ENCODE data around the gene SLC39A1. TPM values are rescaled to one million over a fixed set of nuclear protein-coding genes. Genes with fewer than 3 reads are reported as not detected.

SLC39A1 gene
- total and polyA plus RNA-seq, 2 of the 4 experiments (the other 2 are of a cell fraction) = 89.1 to 97.7 TPM

GRCh38 chr1:153973525-153973924, 10.2 kb upstream of the SLC39A1 start:
- H3K56ac ChIP-seq (ENCODE audit: extremely low read depth, insufficient read depth, low read length) = no peak overlapping the region
- H2BK15ac ChIP-seq (ENCODE audit: low read depth, low read length) = no peak overlapping the region
- no peak overlapping the region for H3K9ac ChIP-seq (ENCODE audit: low read depth, low read length)
- no peak for TF ChIP-seq RCOR1 (IDR thresholded peaks at IDR 0.05; ENCODE audit: insufficient replicate concordance, low read length)
- TF ChIP-seq CEBPB (IDR thresholded peaks at IDR 0.05; ENCODE audit: low read depth, low read length) = no peak
- no peak for TF ChIP-seq CTCF (conservative IDR thresholded peaks at IDR 0.05; ENCODE audit: low read depth, low read length)
- no peak for TF ChIP-seq BHLHE40 (IDR thresholded peaks at IDR 0.05; ENCODE audit: low read depth, low read length)
- TF ChIP-seq MXI1 (IDR thresholded peaks at IDR 0.05; ENCODE audit: borderline replicate concordance, low read depth, low read length) = no peak
- no peak for TF ChIP-seq SMC3 (IDR thresholded peaks at IDR 0.05; ENCODE audit: low read depth, low read length)
- no peak for TF ChIP-seq POLR2A (IDR thresholded peaks at IDR 0.05; ENCODE audit: low read depth, low read length)
- TF ChIP-seq MAZ (IDR thresholded peaks at IDR 0.05; ENCODE audit: borderline replicate concordance, low read depth, low read length) = no peak
- no peak for TF ChIP-seq USF2 (IDR thresholded peaks at IDR 0.05; ENCODE audit: low read depth, low read length)
- no peak for TF ChIP-seq ELK1 (IDR thresholded peaks at IDR 0.05; ENCODE audit: borderline replicate concordance, low read depth, low read length)
- no peak for TF ChIP-seq RAD21 (IDR thresholded peaks at IDR 0.05; ENCODE audit: low read length)
- TF ChIP-seq NFE2L2 (IDR thresholded peaks at IDR 0.05; ENCODE audit: low read depth, low read length) = no peak
- no peak for TF ChIP-seq FOS (IDR thresholded peaks at IDR 0.05; ENCODE audit: low read depth, low read length)
- no peak for TF ChIP-seq RFX5 (IDR thresholded peaks at IDR 0.05; ENCODE audit: low read depth, low read length)
- TF ChIP-seq CHD1 (IDR thresholded peaks at IDR 0.05; ENCODE audit: low read depth, low read length) = no peak
- no peak for TF ChIP-seq MAFK (IDR thresholded peaks at IDR 0.05; ENCODE audit: low read depth, low read length)
- intact Hi-C loops (cut with micrococcal nuclease) = no loop called here
- H2AK9ac ChIP-seq (replicated peaks; ENCODE audit: low read depth, low read length, poor library complexity) = no peak overlapping the region
- no peak overlapping the region for H3K4me3 ChIP-seq (ENCODE audit: insufficient read depth, low read depth, low read length)
- no peak overlapping the region for H3K18ac ChIP-seq (ENCODE audit: low read depth, low read length)
- 95% methylated on average over 4 of the region's 7 CpGs; no CpG with 5 or more reads in 1 of the 2 experiments for WGBS, 2 experiments (ENCODE audit: extremely low coverage in 2 of 2, insufficient read length in 1 of 2)
- ATAC-seq (ENCODE audit: low read depth) (no peak), DNase-seq (no peak)
- BruUV-seq (replicated peaks) = no TSS peak
- no peak overlapping the region for H2BK5ac ChIP-seq (ENCODE audit: low read depth, low read length, poor library complexity, severe bottlenecking)
- ChIA-PET POLR2A (ENCODE audit: unreplicated experiment) (no interaction called here), CTCF (no interaction called here)
- H3K36me3 ChIP-seq (ENCODE audit: control insufficient read depth, insufficient read depth, low read length) = peaks cover 25% of the 10 kb centered on the region
- H3K14ac ChIP-seq (replicated peaks; ENCODE audit: low read depth, low read length) = no peak overlapping the region
- no peak overlapping the region for H3K23ac ChIP-seq (ENCODE audit: low read depth, low read length)
- H3K9me3 ChIP-seq (ENCODE audit: control insufficient read depth, insufficient read depth, low read length) = no peaks in the 10 kb centered on the region
- H2BK20ac ChIP-seq (ENCODE audit: low read depth, low read length) = no peak overlapping the region
- H2BK120ac ChIP-seq (ENCODE audit: low read depth, low read length) = no peak overlapping the region
- no peaks in the 10 kb centered on the region for H4K20me1 ChIP-seq (ENCODE audit: insufficient read depth, low read length)
- dilution Hi-C loops (cut with HindIII; ENCODE audit: low sequenced_read_pairs, unreplicated experiment) = no loop called here
- no peak overlapping the region for H3K4ac ChIP-seq (ENCODE audit: low read depth, low read length)
- H4K5ac ChIP-seq (ENCODE audit: low read depth, low read length) = no peak overlapping the region
- H4K91ac ChIP-seq (ENCODE audit: insufficient read depth, low read depth, low read length) = no peak overlapping the region
- H3K79me1 ChIP-seq (ENCODE audit: low read depth in 1 of 2, low read length in 2 of 2) = peaks cover 19 to 46% of the 10 kb centered on the region in 2 experiments
- H2AK5ac ChIP-seq (ENCODE audit: low read depth, low read length) = no peak overlapping the region
- no peak overlapping the region for H3K4me2 ChIP-seq (ENCODE audit: low read depth, low read length)
- in situ Hi-C loops (cut with MboI; ENCODE audit: low sequenced_read_pairs) = loop anchor here (10.0 to 25.0 kb wide), 2 partner anchors 299 to 436 kb away; partner anchors contain the start of genes ILF2, NPR1, S100A3 and S100A4
- H3K9me1 ChIP-seq (ENCODE audit: insufficient read depth, low read length) = peaks cover 20% of the 10 kb centered on the region
- H4K8ac ChIP-seq (ENCODE audit: low read depth in 2 of 2, low read length in 2 of 2) = no peak overlapping the region
- no peak overlapping the region for H2AFZ ChIP-seq (replicated peaks; ENCODE audit: low read length, poor library complexity)
- H3K27ac ChIP-seq (ENCODE audit: insufficient read depth, low read length) = no peak overlapping the region
- H3K4me1 ChIP-seq (ENCODE audit: control insufficient read depth, insufficient read depth, low read length) = no peaks in the 10 kb centered on the region; the same call in 1 of the 2 replicates
- no peaks in the 10 kb centered on the region for H3K27me3 ChIP-seq (ENCODE audit: control insufficient read depth, insufficient read depth, low read length)
